ENCODE measurements around the gene GRAMD2B. TPM values are rescaled to one million over a fixed set of nuclear protein-coding genes. Genes with fewer than 3 reads are reported as not detected.

Gene GRAMD2B
- total RNA-seq, 1 donor from 2014 or later = 32.1 TPM

GRCh38 chr5:126413856-126414255 is 9.4 kb upstream of the GRAMD2B start:
- Mint-ChIP-seq H3K36me3 (ENCODE audit: insufficient read depth) (peaks cover 18% of the 10 kb centered on the region), H3K27me3 (peaks cover 4% of the 10 kb centered on the region), H3K4me3 (ENCODE audit: low read depth) (no peak overlapping the region), H3K27ac (no peak overlapping the region), H3K4me1 (ENCODE audit: low read depth) (peaks cover 7% of the 10 kb centered on the region), H3K9me3 (ENCODE audit: low read depth) (peaks cover 18% of the 10 kb centered on the region)
- no peak for DNase-seq (ENCODE audit: low spot score, unreplicated experiment)
- no peak for TF ChIP-seq CTCF (IDR thresholded peaks at IDR 0.05; ENCODE audit: unreplicated experiment)

GRCh38 chr5:126414874-126415502 is 8.2 kb upstream of the GRAMD2B start:
- DNase-seq (ENCODE audit: low spot score, unreplicated experiment) = no peak
- H3K27me3 Mint-ChIP-seq = peaks cover 4% of the 10 kb centered on the region
- H3K4me3 Mint-ChIP-seq (ENCODE audit: low read depth) = no peak overlapping the region

GRCh38 chr5:126415789-126416188 is 7.4 kb upstream of the GRAMD2B start:
- Mint-ChIP-seq H3K4me3 (ENCODE audit: low read depth) (no peak overlapping the region), H3K9me3 (ENCODE audit: low read depth) (peaks cover 11% of the 10 kb centered on the region), H3K27ac (no peak overlapping the region), H3K4me1 (ENCODE audit: low read depth) (peaks cover 7% of the 10 kb centered on the region), H3K36me3 (ENCODE audit: insufficient read depth) (peaks cover 14% of the 10 kb centered on the region), H3K27me3 (peaks cover 4% of the 10 kb centered on the region)
- TF ChIP-seq CTCF (IDR thresholded peaks at IDR 0.05; ENCODE audit: unreplicated experiment) = no peak
- DNase-seq (ENCODE audit: low spot score, unreplicated experiment) = no peak

More at GRCh38 chr5:126414874-126415502, 8.2 kb upstream of the GRAMD2B start:
- H3K4me1 Mint-ChIP-seq (ENCODE audit: low read depth) = peaks cover 7% of the 10 kb centered on the region
- TF ChIP-seq CTCF (IDR thresholded peaks at IDR 0.05; ENCODE audit: unreplicated experiment) = no peak
- peaks cover 16% of the 10 kb centered on the region for H3K36me3 Mint-ChIP-seq (ENCODE audit: insufficient read depth)
- no peak overlapping the region for H3K27ac Mint-ChIP-seq
- H3K9me3 Mint-ChIP-seq (ENCODE audit: low read depth) = peaks cover 14% of the 10 kb centered on the region

- Mint-ChIP-seq H3K36me3 (ENCODE audit: insufficient read depth) (peaks cover 10% of the 10 kb centered on the region), H3K27ac (no peak overlapping the region), H3K27me3 (peaks cover 4% of the 10 kb centered on the region), H3K4me1 (ENCODE audit: low read depth) (peaks cover 7% of the 10 kb centered on the region), H3K4me3 (ENCODE audit: low read depth) (no peak overlapping the region), H3K9me3 (ENCODE audit: low read depth) (peaks cover 5% of the 10 kb centered on the region)
- no peak for DNase-seq (ENCODE audit: low spot score, unreplicated experiment)
- no peak for TF ChIP-seq CTCF (IDR thresholded peaks at IDR 0.05; ENCODE audit: unreplicated experiment)
Measured at GRCh38 chr5:126416266-126416925, 6.8 kb upstream of the GRAMD2B start.

- no peak for DNase-seq (ENCODE audit: low spot score, unreplicated experiment)
- Mint-ChIP-seq H3K9me3 (ENCODE audit: low read depth) (no peaks in the 10 kb centered on the region), H3K27me3 (peaks cover 4% of the 10 kb centered on the region), H3K27ac (no peak overlapping the region), H3K4me1 (ENCODE audit: low read depth) (peaks cover 7% of the 10 kb centered on the region), H3K4me3 (ENCODE audit: low read depth) (no peak overlapping the region), H3K36me3 (ENCODE audit: insufficient read depth) (peaks cover 9% of the 10 kb centered on the region)
- TF ChIP-seq CTCF (IDR thresholded peaks at IDR 0.05; ENCODE audit: unreplicated experiment) = no peak
Measured at GRCh38 chr5:126417178-126417577, 6.0 kb upstream of the GRAMD2B start.
